IMR-90 (cell line): ENCODE data around the gene TAGLN3. TPM values are rescaled to one million over a fixed set of nuclear protein-coding genes. Genes with fewer than 3 reads are reported as not detected.

Experiments used
- ATAC-seq: fragments of 200-7000 bp; cut with Tn5 transposase; 2 replicates; pipeline ENCODE4 v1.9.1; 2020; ENCODE audit warnings: low read depth, mild to moderate bottlenecking, moderate library complexity
- BruUV-seq: library from RNA; stranded (reverse); fragments of 400-500 nt; replicated peaks from 2 replicates; lab custom pipeline; 2021; lab: Mats Ljungman, UMichigan
- CTCF ChIA-PET: fragments of 300-600 bp; formaldehyde crosslinking; extraction: SDS; loops from one replicate; lab custom pipeline; 2021; ENCODE audit warnings: antibody characterized with exemption; lab: Yijun Ruan, JAX
- POLR2A ChIA-PET: fragments of 300-600 bp; sonication (Branson Sonifier 250); formaldehyde crosslinking; loops from one replicate; lab custom pipeline; 2022; ENCODE audit warnings: antibody characterized with exemption; ENCODE audit not compliant: unreplicated experiment; lab: Charles Lee
- DNase-seq: peaks from one replicate; pipeline ENCODE4 v3.0.0; 2013
- H2AFZ ChIP-seq: replicated peaks from 2 replicates; pipeline ENCODE3; 2013; ENCODE audit warnings: low read length, mild to moderate bottlenecking; ENCODE audit not compliant: poor library complexity
- H2AK5ac ChIP-seq: 2 replicates; pipeline ENCODE4 v1.6.1; 2013; ENCODE audit warnings: low read depth, low read length, inconsistent platforms
- H2AK9ac ChIP-seq: replicated peaks from 2 replicates; pipeline ENCODE3; 2013; ENCODE audit warnings: mild to moderate bottlenecking, low read depth, low read length, moderate library complexity; ENCODE audit not compliant: poor library complexity
- H2BK120ac ChIP-seq: 2 replicates; pipeline ENCODE4 v1.6.1; 2013; ENCODE audit warnings: low read depth, low read length, inconsistent platforms
- H2BK15ac ChIP-seq: 3 replicates; pipeline ENCODE4 v1.6.1; 2013; ENCODE audit warnings: low read depth, low read length, inconsistent platforms
- H2BK20ac ChIP-seq: 2 replicates; pipeline ENCODE4 v1.6.1; 2013; ENCODE audit warnings: low read depth, mild to moderate bottlenecking, inconsistent platforms, low read length, moderate library complexity
- H2BK5ac ChIP-seq: 2 replicates; pipeline ENCODE4 v1.6.1; 2013; ENCODE audit warnings: mild to moderate bottlenecking, low read depth, low read length, inconsistent platforms; ENCODE audit not compliant: poor library complexity, severe bottlenecking
- H3K14ac ChIP-seq: replicated peaks from 2 replicates; pipeline ENCODE4 v1.6.1; 2013; ENCODE audit warnings: low read depth, low read length, inconsistent platforms
- H3K18ac ChIP-seq: 2 replicates; pipeline ENCODE4 v1.6.1; 2013; ENCODE audit warnings: low read depth, low read length, control low read depth
- H3K23ac ChIP-seq: 2 replicates; pipeline ENCODE4 v1.6.1; 2013; ENCODE audit warnings: low read depth, low read length, inconsistent platforms
- H3K27ac ChIP-seq: 2 replicates; pipeline ENCODE4 v1.5.1; 2013; ENCODE audit warnings: mild to moderate bottlenecking, control low read depth, low read length; ENCODE audit not compliant: insufficient read depth
- H3K27me3 ChIP-seq: 2 replicates; pipeline ENCODE4 v1.6.1; 2013; ENCODE audit warnings: low read length; ENCODE audit not compliant: control insufficient read depth, insufficient read depth
- H3K36me3 ChIP-seq: 2 replicates; pipeline ENCODE4 v1.6.1; 2013; ENCODE audit warnings: low read length, mixed read lengths; ENCODE audit not compliant: control insufficient read depth, insufficient read depth
- H3K4ac ChIP-seq: 2 replicates; pipeline ENCODE4 v1.6.1; 2013; ENCODE audit warnings: low read depth, low read length, inconsistent platforms
- H3K4me1 ChIP-seq: 2 replicates; pipeline ENCODE4 v1.6.1; 2013; ENCODE audit warnings: low read length, mixed read lengths; ENCODE audit not compliant: control insufficient read depth, insufficient read depth
- H3K4me2 ChIP-seq: 2 replicates; pipeline ENCODE4 v1.6.1; 2013; ENCODE audit warnings: low read depth, mild to moderate bottlenecking, control low read depth, low read length, moderate library complexity
- H3K4me3 ChIP-seq: 2 replicates; pipeline ENCODE4 v1.5.1; 2013; ENCODE audit warnings: low read depth, mild to moderate bottlenecking, control low read depth, low read length, moderate library complexity; ENCODE audit not compliant: insufficient read depth
- H3K56ac ChIP-seq: 2 replicates; pipeline ENCODE4 v1.6.1; 2013; ENCODE audit warnings: low read length, inconsistent platforms; ENCODE audit not compliant: insufficient read depth; ENCODE audit errors: extremely low read depth
- H3K79me1 ChIP-seq, 2 experiments: 2 replicates each; pipeline ENCODE4 v1.6.1; 2013; ENCODE audit warnings: low read length in 2 of 2, inconsistent platforms in 1 of 2, low read depth in 1 of 2
- H3K9ac ChIP-seq: 2 replicates; pipeline ENCODE4 v1.6.1; 2013; ENCODE audit warnings: low read depth, low read length, control low read depth
- H3K9me1 ChIP-seq: 2 replicates; pipeline ENCODE4 v1.6.1; 2013; ENCODE audit warnings: low read length, inconsistent platforms; ENCODE audit not compliant: insufficient read depth
- H3K9me3 ChIP-seq: 2 replicates; pipeline ENCODE4 v1.6.1; 2013; ENCODE audit warnings: low read length; ENCODE audit not compliant: control insufficient read depth, insufficient read depth
- H4K20me1 ChIP-seq: 2 replicates; pipeline ENCODE4 v1.6.1; 2013; ENCODE audit warnings: low read length, inconsistent platforms; ENCODE audit not compliant: insufficient read depth
- H4K5ac ChIP-seq: 2 replicates; pipeline ENCODE4 v1.6.1; 2013; ENCODE audit warnings: mild to moderate bottlenecking, low read depth, low read length, control low read depth
- H4K8ac ChIP-seq, 2 experiments: 2 replicates each; pipeline ENCODE4 v1.6.1; 2013; ENCODE audit warnings: low read depth in 2 of 2, low read length in 2 of 2, control low read depth in 1 of 2, inconsistent platforms in 1 of 2
- H4K91ac ChIP-seq: 2 replicates; pipeline ENCODE4 v1.6.1; 2013; ENCODE audit warnings: low read depth, low read length, inconsistent platforms; ENCODE audit not compliant: insufficient read depth
- CHD1 ChIP-seq: IDR thresholded peaks from 2 replicates; pipeline ENCODE4 v1.6.1; 2012; ENCODE audit warnings: low read depth, low read length, improper control_type of control experiment
- FOS ChIP-seq: fragments of 150-350 bp; IDR thresholded peaks from 2 replicates; pipeline ENCODE4 v1.6.1; 2016; ENCODE audit warnings: low read depth, low read length
- MAFK ChIP-seq: IDR thresholded peaks from 2 replicates; pipeline ENCODE4 v1.6.1; 2012; ENCODE audit warnings: low read depth, low read length, improper control_type of control experiment
- MAZ ChIP-seq: IDR thresholded peaks from 2 replicates; pipeline ENCODE4 v1.6.1; 2012; ENCODE audit warnings: low read depth, mild to moderate bottlenecking, low read length, improper control_type of control experiment, moderate library complexity, borderline replicate concordance
- MXI1 ChIP-seq: IDR thresholded peaks from 2 replicates; pipeline ENCODE4 v1.6.1; 2012; ENCODE audit warnings: low read depth, mild to moderate bottlenecking, low read length, moderate library complexity, borderline replicate concordance
- RAD21 ChIP-seq: IDR thresholded peaks from 2 replicates; pipeline ENCODE4 v1.6.1; 2012; ENCODE audit warnings: low read length, improper control_type of control experiment
- RCOR1 ChIP-seq: IDR thresholded peaks from 2 replicates; pipeline ENCODE4 v1.6.1; 2012; ENCODE audit warnings: mild to moderate bottlenecking, low read length, improper control_type of control experiment; ENCODE audit not compliant: insufficient replicate concordance
- SMC3 ChIP-seq: fragments of 150-350 bp; IDR thresholded peaks from 2 replicates; pipeline ENCODE4 v1.6.1; 2016; ENCODE audit warnings: low read depth, mild to moderate bottlenecking, antibody characterized with exemption, low read length, moderate library complexity
- WGBS, 2 experiments: methylation state at CpG; one replicate each; pipeline versions ENCODE4 v1.1.5 to v1.1.7; 2013; ENCODE audit warnings: missing lambda C conversion rate in 2 of 2; ENCODE audit not compliant: insufficient read length in 1 of 2; ENCODE audit errors: extremely low coverage in 2 of 2; 5-methylcytosine and 5-hydroxymethylcytosine counted together
- dilution Hi-C: fragments of 300-500 bp; cut with HindIII; formaldehyde crosslinking; loops from one replicate; pipeline ENCODE4 v1.14.3; 2018; ENCODE audit warnings: low sequenced_read_pairs; ENCODE audit not compliant: unreplicated experiment
- in situ Hi-C: fragments of 300-500 bp; cut with MboI; formaldehyde crosslinking; loops from 3 replicates; pipeline ENCODE4 v1.14.3; 2019; ENCODE audit warnings: low sequenced_read_pairs, inconsistent platforms, mixed read lengths
- intact Hi-C: fragments of 100-400 bp; cut with micrococcal nuclease; formaldehyde crosslinking; loops from 2 replicates; pipeline ENCODE4 v1.10.0; 2022
- polyA plus RNA-seq, 3 experiments: library from polyadenylated mRNA; depleted of rRNA; stranded (reverse); fragments of >200 nt; gene quantifications; 2 replicates each; pipeline ENCODE4 v1.2.3, GENCODE V29; 2012; ENCODE audit warnings: low replicate concordance in 1 of 3
- total RNA-seq: library from RNA; depleted of rRNA; stranded (reverse); fragments of >200 nt; gene quantifications from 2 replicates; pipeline ENCODE4 v1.2.3, GENCODE V29; 2012

Gene TAGLN3
- total and polyA plus RNA-seq, 2 of the 4 experiments (the other 2 are of a cell fraction), result 3.2 to 7.7 TPM

GRCh38 chr3:112010636-112011035, 11.9 kb downstream of the TAGLN3 start:
- dilution Hi-C loops, result no loop called here
- ChIA-PET CTCF (interaction anchor here (1.6 kb wide), 1 partner anchor 21 kb away, joined by 5 read pairs; no protein-coding TSS in a partner anchor), POLR2A (no interaction called here)

More at GRCh38 chr3:112010636-112011035, 11.9 kb downstream of the TAGLN3 start:
- no TSS peak for BruUV-seq
- H4K8ac ChIP-seq, result no peak overlapping the region
- no peaks in the 10 kb centered on the region for H4K20me1 ChIP-seq
- H3K4ac ChIP-seq, result no peak overlapping the region
- no peaks in the 10 kb centered on the region for H3K79me1 ChIP-seq
- H3K27me3 ChIP-seq, result no peaks in the 10 kb centered on the region
- H2AK5ac ChIP-seq, result no peak overlapping the region
- TF ChIP-seq CHD1 (no peak), MAZ (no peak), RAD21 (no peak), SMC3 (no peak), FOS (no peak), MXI1 (no peak), RCOR1 (no peak), MAFK (no peak)
- 67% methylated on average over 1 of the region's 3 CpGs; no CpG with 5 or more reads in 1 of the 2 experiments for WGBS, 2 experiments
- no peak overlapping the region for H3K4me2 ChIP-seq
- ATAC-seq, result peak; percentile 30
- H3K18ac ChIP-seq, result no peak overlapping the region
- no peak overlapping the region for H3K23ac ChIP-seq
- H3K14ac ChIP-seq, result no peak overlapping the region
- H3K27ac ChIP-seq, result no peak overlapping the region
- H2BK120ac ChIP-seq, result no peak overlapping the region
- H3K36me3 ChIP-seq, result no peaks in the 10 kb centered on the region
- H3K4me3 ChIP-seq, result no peak overlapping the region
- no peak overlapping the region for H2BK15ac ChIP-seq
- H3K4me1 ChIP-seq, result peaks cover 8% of the 10 kb centered on the region
- no peak overlapping the region for H3K56ac ChIP-seq
- H4K5ac ChIP-seq, result no peak overlapping the region
- intact Hi-C loops (no loop called here), in situ Hi-C loops (no loop called here)
- no peak overlapping the region for H2AK9ac ChIP-seq
- no peaks in the 10 kb centered on the region for H3K9me3 ChIP-seq
- no peak overlapping the region for H2AFZ ChIP-seq
- no peaks in the 10 kb centered on the region for H3K9me1 ChIP-seq
- peak; percentile 38 for DNase-seq
- no peak overlapping the region for H2BK20ac ChIP-seq
- no peak overlapping the region for H3K9ac ChIP-seq
- H2BK5ac ChIP-seq, result no peak overlapping the region
- no peak overlapping the region for H4K91ac ChIP-seq
